Kidney (tissue), 14 donors: ENCODE results near the gene ESF1. TPM values are rescaled to one million over a fixed set of nuclear protein-coding genes. Genes with fewer than 3 reads are reported as not detected.

Source experiments
- DNase-seq, 5 donors: peaks; one replicate each; pipeline ENCODE4 v3.0.0-alpha.2; 2013 to 2020
- FAIRE-seq: peaks from 2 replicates; lab custom pipeline; 2012; peaks lifted over from hg19 to GRCh38; lab: Jason Lieb, UNC
- H3K27ac ChIP-seq, 2 donors: one replicate each; pipeline ENCODE4 v1.7.0; 2013; ENCODE audit warnings: low read depth in 2 of 2, low read length in 2 of 2, inconsistent platforms in 1 of 2
- H3K27me3 ChIP-seq: one replicate; pipeline ENCODE4 v1.7.1; 2013; ENCODE audit warnings: low read length, inconsistent platforms; ENCODE audit not compliant: control insufficient read depth, insufficient read depth
- H3K36me3 ChIP-seq, 3 donors: one replicate each; pipeline versions ENCODE4 v1.7.0 to v1.7.1; 2013; ENCODE audit warnings: low read length in 3 of 3, control low read depth in 1 of 3, inconsistent platforms in 1 of 3; ENCODE audit not compliant: insufficient read depth in 3 of 3, control insufficient read depth in 2 of 3
- H3K4me1 ChIP-seq, 3 donors: one replicate each; pipeline versions ENCODE4 v1.7.0 to v1.7.1; 2013; ENCODE audit warnings: low read length in 3 of 3, inconsistent platforms in 1 of 3, low read depth in 1 of 3; ENCODE audit not compliant: control insufficient read depth in 2 of 3, insufficient read depth in 2 of 3
- H3K4me3 ChIP-seq, 3 donors: one replicate each; pipeline versions ENCODE4 v1.7.0 to v1.8.1; 2013; ENCODE audit warnings: low read length in 3 of 3, control low read depth in 1 of 3, inconsistent platforms in 1 of 3
- H3K9ac ChIP-seq, 3 donors: one replicate each; pipeline versions ENCODE4 v1.7.0 to v1.7.1; 2013; ENCODE audit warnings: low read length in 3 of 3, control low read depth in 1 of 3, inconsistent platforms in 1 of 3
- H3K9me3 ChIP-seq, 3 donors: one replicate each; pipeline versions ENCODE4 v1.7.0 to v1.7.1; 2013; ENCODE audit warnings: low read length in 3 of 3, control low read depth in 1 of 3, inconsistent platforms in 1 of 3; ENCODE audit not compliant: control insufficient read depth in 2 of 3, insufficient read depth in 1 of 3
- intact Hi-C: fragments of 100-400 bp; cut with DNase I; formaldehyde crosslinking; loops from one replicate; pipeline ENCODE4 v1.11.1; 2022
- polyA plus RNA-seq: library from polyadenylated mRNA; stranded (reverse); fragments of 350-450 nt; fragmentation: Illumina TruSeq; extraction: RNeasy Lipid Tissue Mini Kit (QIAGEN cat#74804); gene quantifications from one replicate; pipeline ENCODE4 v1.2.3, GENCODE V29; 2014; ENCODE audit warnings: low read depth, low replicate concordance; ENCODE audit not compliant: insufficient read depth
- total RNA-seq: library from RNA; stranded (reverse); fragmentation: NEBNext Ultra II Directional; extraction: Animal tissue kit (Norgen Biotek cat#: 25700); gene quantifications from one replicate; pipeline ENCODE4 v1.2.1, GENCODE V29; 2021
- TF ChIP-seq, protein P1 (sequence below): IDR thresholded peaks from 3 replicates; pipeline ENCODE4 v1.5.1; 2012; ENCODE audit warnings: mild to moderate bottlenecking, moderate library complexity, borderline replicate concordance; ENCODE audit not compliant: insufficient read depth; ENCODE audit errors: extremely low read depth
- donor health status: control.
- donor health status: control.
- donor health status: control.
- donor health status: control.
- donor health status: control.
- donor health status: DM: yes; HTN: yes; CAD: no.
- donor health status: Normal renal cell carcinoma (clear cell type).

The ESF1 gene
- total and polyA plus RNA-seq, 2 donors from 2014 or later = 4.9 to 12.6 TPM

DNA sequence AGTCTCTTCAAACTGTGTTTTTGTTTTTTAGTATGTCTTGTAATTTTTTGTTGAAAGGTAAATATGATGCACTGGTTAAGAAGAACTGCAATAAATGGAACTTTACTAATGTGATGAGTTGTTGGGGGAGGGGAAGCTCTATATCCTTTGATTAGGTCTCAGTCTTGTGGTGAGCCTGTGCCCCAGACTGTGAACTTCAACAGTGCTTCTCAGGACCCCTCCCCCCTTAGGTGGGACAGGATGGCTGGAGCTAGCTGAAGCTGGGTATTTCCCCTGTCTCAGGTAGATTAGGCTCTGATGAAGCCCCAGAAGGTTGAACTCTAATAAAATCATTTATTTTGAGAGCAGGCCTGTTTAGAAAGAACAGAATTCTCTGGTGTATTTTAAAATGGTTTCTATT is 114.6 kb downstream of the ESF1 start:
- intact Hi-C loops = no loop called here
- Histone ChIP-seq H3K27ac (no peak overlapping the region), H3K4me1 (no peaks in the 10 kb centered on the region), H3K4me3 (no peak overlapping the region), H3K9me3 (no peaks in the 10 kb centered on the region), H3K27me3 (no peaks in the 10 kb centered on the region), H3K36me3 (no peaks in the 10 kb centered on the region), H3K9ac (no peak overlapping the region)
- no peak for DNase-seq
- TF ChIP-seq, protein P1, sequence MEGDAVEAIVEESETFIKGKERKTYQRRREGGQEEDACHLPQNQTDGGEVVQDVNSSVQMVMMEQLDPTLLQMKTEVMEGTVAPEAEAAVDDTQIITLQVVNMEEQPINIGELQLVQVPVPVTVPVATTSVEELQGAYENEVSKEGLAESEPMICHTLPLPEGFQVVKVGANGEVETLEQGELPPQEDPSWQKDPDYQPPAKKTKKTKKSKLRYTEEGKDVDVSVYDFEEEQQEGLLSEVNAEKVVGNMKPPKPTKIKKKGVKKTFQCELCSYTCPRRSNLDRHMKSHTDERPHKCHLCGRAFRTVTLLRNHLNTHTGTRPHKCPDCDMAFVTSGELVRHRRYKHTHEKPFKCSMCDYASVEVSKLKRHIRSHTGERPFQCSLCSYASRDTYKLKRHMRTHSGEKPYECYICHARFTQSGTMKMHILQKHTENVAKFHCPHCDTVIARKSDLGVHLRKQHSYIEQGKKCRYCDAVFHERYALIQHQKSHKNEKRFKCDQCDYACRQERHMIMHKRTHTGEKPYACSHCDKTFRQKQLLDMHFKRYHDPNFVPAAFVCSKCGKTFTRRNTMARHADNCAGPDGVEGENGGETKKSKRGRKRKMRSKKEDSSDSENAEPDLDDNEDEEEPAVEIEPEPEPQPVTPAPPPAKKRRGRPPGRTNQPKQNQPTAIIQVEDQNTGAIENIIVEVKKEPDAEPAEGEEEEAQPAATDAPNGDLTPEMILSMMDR = no peak
- no peak for FAIRE-seq

DNA sequence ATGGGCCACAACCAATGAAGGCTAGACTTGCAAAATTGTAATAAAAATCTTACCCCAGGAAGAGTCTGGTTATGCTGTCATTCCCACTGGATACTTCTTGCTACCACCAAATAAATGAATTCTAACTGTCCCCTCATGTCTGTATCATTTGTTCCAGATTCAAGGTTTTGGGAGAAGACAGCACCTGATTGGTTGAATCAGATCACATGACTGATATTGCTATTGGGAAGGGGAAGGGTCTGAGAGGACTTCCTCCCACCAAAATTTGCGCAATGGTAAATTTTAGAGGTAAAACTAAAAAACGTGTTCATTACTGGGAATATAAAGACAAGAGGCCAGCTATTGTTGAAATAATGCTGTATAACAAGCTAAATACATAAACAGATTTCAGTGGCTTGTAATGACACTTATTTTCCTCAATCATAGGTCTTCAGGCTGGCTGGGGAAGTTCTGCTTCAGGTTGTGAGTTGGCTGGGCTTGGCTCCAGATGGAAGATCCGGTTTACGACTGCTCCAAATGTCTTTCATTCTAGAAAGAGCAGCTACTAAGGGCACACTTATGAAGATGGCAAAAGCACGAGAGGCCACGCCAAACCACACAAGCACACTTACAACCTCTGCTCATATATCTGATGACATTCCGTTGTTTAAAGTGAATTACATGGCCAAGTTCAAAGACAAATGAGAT is 118.9 kb downstream of the ESF1 start:
- no peak overlapping the region for H3K9ac ChIP-seq
- H3K9me3 ChIP-seq = no peaks in the 10 kb centered on the region
- TF ChIP-seq, protein P1 = no peak
- H3K27me3 ChIP-seq = no peaks in the 10 kb centered on the region
- intact Hi-C loops = no loop called here
- no peaks in the 10 kb centered on the region for H3K4me1 ChIP-seq
- DNase-seq = no peak
- no peaks in the 10 kb centered on the region for H3K36me3 ChIP-seq
- H3K4me3 ChIP-seq = no peak overlapping the region
- no peak for FAIRE-seq
- no peak overlapping the region for H3K27ac ChIP-seq

Other genes starting within 250 kb of the ESF1 start
- 22.7 TPM for gene TASP1, start 146.0 kb downstream of the ESF1 start, total RNA-seq
- gene TASP1, start 146.0 kb downstream of the ESF1 start, polyA plus RNA-seq = 6.0 TPM
- gene NDUFAF5, start 109 bp upstream of the ESF1 start, total RNA-seq = 26.4 TPM
- 52.1 TPM for gene NDUFAF5, start 109 bp upstream of the ESF1 start, polyA plus RNA-seq
- not detected for gene SEL1L2, start 205.7 kb upstream of the ESF1 start, total RNA-seq
- not detected for gene SEL1L2, start 205.7 kb upstream of the ESF1 start, polyA plus RNA-seq
- 10.0 TPM for gene MACROD2, start 210.6 kb upstream of the ESF1 start, total RNA-seq
- gene MACROD2, start 210.6 kb upstream of the ESF1 start, polyA plus RNA-seq = 3.0 TPM